ENCODE measurements around the gene SHISA3.

GRCh38 chr4:42391981-42392380 lies 5.3 kb upstream of the SHISA3 start:
- no peak for TF ChIP-seq CTCF (IDR thresholded peaks at IDR 0.05)
- TF ChIP-seq POLR2A (IDR thresholded peaks at IDR 0.05) = no peak
